Mesenchymal stem cell (in vitro differentiated cells and primary cell): ENCODE results near the gene CENPC.
"Not testable (repeated sequence)": the region's sequence is repeated elsewhere in the genome, so short reads cannot be mapped to it uniquely, and the experiment has no call there.

ENCODE experiments used
- DNase-seq: peaks from one replicate; pipeline ENCODE4 v3.0.0-alpha.2; 2013
- H2AFZ ChIP-seq: one replicate; pipeline ENCODE4 v1.6.1; 2013; ENCODE audit warnings: low read depth, mild to moderate bottlenecking, control low read depth, inconsistent platforms, low read length, moderate library complexity
- H2AK5ac ChIP-seq: 2 replicates; pipeline ENCODE4 v1.6.1; 2013; ENCODE audit warnings: low read length, moderate library complexity, mild to moderate bottlenecking, inconsistent platforms; ENCODE audit not compliant: severe bottlenecking
- H2BK120ac ChIP-seq: one replicate; pipeline ENCODE4 v1.6.1; 2013; ENCODE audit warnings: low read depth, mild to moderate bottlenecking, inconsistent platforms, low read length, moderate library complexity
- H2BK12ac ChIP-seq, 2 experiments: one replicate each; pipeline ENCODE4 v1.6.1; 2013; ENCODE audit warnings: inconsistent platforms in 2 of 2, low read length in 2 of 2, mild to moderate bottlenecking in 2 of 2, moderate library complexity in 2 of 2, control low read depth in 1 of 2
- H2BK15ac ChIP-seq: one replicate; pipeline ENCODE4 v1.6.1; 2013; ENCODE audit warnings: mild to moderate bottlenecking, low read depth, inconsistent platforms; ENCODE audit not compliant: poor library complexity, severe bottlenecking
- H2BK5ac ChIP-seq: 2 replicates; pipeline ENCODE4 v1.6.1; 2013; ENCODE audit warnings: low read depth, mild to moderate bottlenecking, low read length, control low read depth, inconsistent platforms; ENCODE audit not compliant: poor library complexity, severe bottlenecking
- H3K14ac ChIP-seq, 2 experiments: one replicate each; pipeline ENCODE4 v1.6.1; 2013; ENCODE audit warnings: inconsistent platforms in 2 of 2, low read length in 2 of 2, control low read depth in 1 of 2, mild to moderate bottlenecking in 1 of 2, moderate library complexity in 1 of 2
- H3K18ac ChIP-seq, 2 experiments: one replicate each; pipeline ENCODE4 v1.6.1; 2013; ENCODE audit warnings: inconsistent platforms in 2 of 2, low read length in 2 of 2, control low read depth in 1 of 2, low read depth in 1 of 2, mild to moderate bottlenecking in 1 of 2
- H3K23ac ChIP-seq, 2 experiments: one replicate each; pipeline ENCODE4 v1.6.1; 2013; ENCODE audit warnings: inconsistent platforms in 2 of 2, low read length in 2 of 2, mild to moderate bottlenecking in 2 of 2, moderate library complexity in 2 of 2, control low read depth in 1 of 2
- H3K27ac ChIP-seq: 2 replicates; pipeline ENCODE4 v1.5.1; 2013; ENCODE audit warnings: mild to moderate bottlenecking, moderate library complexity, low read length, control low read depth, inconsistent platforms; ENCODE audit not compliant: poor library complexity, severe bottlenecking
- H3K27me3 ChIP-seq, 2 experiments: 2 replicates each; pipeline versions ENCODE4 v1.6.1 to v1.7.0; 2013; ENCODE audit warnings: low read length in 2 of 2, mild to moderate bottlenecking in 2 of 2, moderate library complexity in 2 of 2, control low read depth in 1 of 2, inconsistent platforms in 1 of 2; ENCODE audit not compliant: control insufficient read depth in 1 of 2, insufficient read depth in 1 of 2
- H3K36me3 ChIP-seq, 2 experiments: 2 replicates each; pipeline versions ENCODE4 v1.6.1 to v1.7.0; 2013; ENCODE audit warnings: low read length in 2 of 2, control low read depth in 1 of 2, inconsistent platforms in 1 of 2, low read depth in 1 of 2, mild to moderate bottlenecking in 1 of 2; ENCODE audit not compliant: insufficient read depth in 2 of 2, control insufficient read depth in 1 of 2
- H3K4ac ChIP-seq, 2 experiments: one replicate each; pipeline ENCODE4 v1.6.1; 2013; ENCODE audit warnings: inconsistent platforms in 2 of 2, low read length in 2 of 2, mild to moderate bottlenecking in 2 of 2, moderate library complexity in 2 of 2, control low read depth in 1 of 2, low read depth in 1 of 2
- H3K4me1 ChIP-seq: 2 replicates; pipeline ENCODE4 v1.6.1; 2013; ENCODE audit warnings: low read depth, low read length, control low read depth; ENCODE audit not compliant: control insufficient read depth, insufficient read depth
- H3K4me2 ChIP-seq: 2 replicates; pipeline ENCODE4 v1.6.1; 2013; ENCODE audit warnings: low read length, mild to moderate bottlenecking, inconsistent platforms; ENCODE audit not compliant: poor library complexity, severe bottlenecking
- H3K4me3 ChIP-seq, 2 experiments: 2 replicates each; pipeline versions ENCODE4 v1.5.1 to v1.7.0; 2013; ENCODE audit warnings: low read length in 2 of 2, mild to moderate bottlenecking in 2 of 2, control low read depth in 1 of 2, low read depth in 1 of 2; ENCODE audit not compliant: insufficient read depth in 1 of 2
- H3K79me1 ChIP-seq: replicated peaks from 2 replicates; pipeline ENCODE4 v1.6.1; 2013; ENCODE audit warnings: mild to moderate bottlenecking, control low read depth, low read length, inconsistent platforms; ENCODE audit not compliant: poor library complexity, severe bottlenecking
- H3K9ac ChIP-seq: 2 replicates; pipeline ENCODE4 v1.7.0; 2013; ENCODE audit warnings: mild to moderate bottlenecking, low read length, moderate library complexity
- H3K9me3 ChIP-seq: 2 replicates; pipeline ENCODE4 v1.7.0; 2013; ENCODE audit warnings: mild to moderate bottlenecking, low read length; ENCODE audit not compliant: control insufficient read depth
- H4K8ac ChIP-seq: one replicate; pipeline ENCODE4 v1.6.1; 2013; ENCODE audit warnings: inconsistent platforms, mild to moderate bottlenecking, low read length, moderate library complexity
- H4K91ac ChIP-seq: one replicate; pipeline ENCODE4 v1.6.1; 2013; ENCODE audit warnings: mild to moderate bottlenecking, low read length, inconsistent platforms
- WGBS: methylation state at CpG from one replicate; pipeline ENCODE4 v1.1.7; 2013; ENCODE audit warnings: mixed read lengths; 5-methylcytosine and 5-hydroxymethylcytosine counted together

CENPC gene

DNA sequence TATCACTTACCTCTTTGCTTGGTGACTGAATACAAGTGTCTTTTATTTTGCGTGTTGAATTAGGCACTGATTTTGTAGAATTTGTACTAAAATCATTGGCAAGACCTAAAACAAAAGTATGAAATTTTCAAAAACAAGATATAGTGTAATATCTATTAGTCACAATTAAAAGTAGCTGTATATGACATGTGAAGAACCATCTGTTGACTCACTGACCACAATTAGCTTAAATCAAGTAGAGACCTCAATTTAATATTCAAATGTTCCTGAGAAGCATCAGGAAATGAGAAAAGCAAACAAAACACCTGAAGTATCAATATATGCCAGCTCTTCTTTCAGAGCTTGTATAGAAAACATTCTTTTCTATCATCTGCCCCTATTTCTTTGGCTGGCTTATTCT is 5.5 kb downstream of the CENPC start:
- WGBS: no CpG with 5 or more reads among the region's 1 CpG
- Histone ChIP-seq H4K8ac (no peak overlapping the region), H2AFZ (no peak overlapping the region), H3K4ac (no peak overlapping the region), H2BK120ac (no peak overlapping the region), H3K4me1 (no peaks in the 10 kb centered on the region), H2BK5ac (no peak overlapping the region), H3K23ac (no peak overlapping the region), H2BK12ac (no peak overlapping the region), H3K9ac (no peak overlapping the region), H3K36me3 (peaks cover 7 to 74% of the 10 kb centered on the region in 2 experiments), H3K9me3 (no peaks in the 10 kb centered on the region), H3K4me3 (no peak overlapping the region), H3K4me2 (no peak overlapping the region), H3K27me3 (no peaks in the 10 kb centered on the region), H3K18ac (no peak overlapping the region), H2AK5ac (no peak overlapping the region), H3K14ac (no peak overlapping the region), H3K79me1 (peaks cover 9% of the 10 kb centered on the region), H4K91ac (no peak overlapping the region), H3K27ac (no peak overlapping the region), H2BK15ac (no peak overlapping the region)
- no peak for DNase-seq

DNA sequence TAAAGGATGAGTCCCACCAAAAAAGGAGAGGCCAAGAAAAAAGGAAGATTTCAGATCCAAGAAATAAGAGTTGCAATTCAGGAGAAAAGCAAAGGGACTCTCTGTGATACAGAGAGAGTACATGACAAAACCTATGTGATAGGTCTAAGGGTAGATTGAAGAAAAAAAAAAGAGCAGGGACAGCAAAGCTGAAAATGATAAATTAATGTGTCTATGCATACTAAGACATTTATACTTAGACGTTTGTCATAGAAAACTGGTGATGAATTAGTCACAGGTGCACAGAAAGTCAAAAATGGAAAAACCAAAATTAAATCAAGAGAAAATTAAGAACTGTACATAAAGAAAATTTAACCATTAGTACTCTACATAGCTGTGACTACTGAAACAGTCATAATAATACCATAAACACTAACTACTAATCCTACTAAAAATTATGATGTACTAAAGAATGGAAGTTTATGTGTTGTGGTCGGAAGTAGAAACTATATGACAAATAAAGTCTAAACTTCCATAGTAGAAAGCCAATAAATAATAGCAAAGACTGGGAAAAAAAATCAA is 9.9 kb downstream of the CENPC start:
- H3K4me3 ChIP-seq: no peak overlapping the region
- no peak overlapping the region for H2BK15ac ChIP-seq
- H3K27ac ChIP-seq: no peak overlapping the region
- H2AK5ac ChIP-seq: no peak overlapping the region
- H2AFZ ChIP-seq: no peak overlapping the region
- H2BK120ac ChIP-seq: no peak overlapping the region
- H3K36me3 ChIP-seq: peaks cover 16 to 85% of the 10 kb centered on the region in 2 experiments
- H3K79me1 ChIP-seq: peaks cover 25% of the 10 kb centered on the region
- H4K91ac ChIP-seq: no peak overlapping the region
- no peaks in the 10 kb centered on the region for H3K4me1 ChIP-seq
- no peaks in the 10 kb centered on the region for H3K27me3 ChIP-seq
- H2BK5ac ChIP-seq: no peak overlapping the region
- DNase-seq: no peak
- H3K9me3 ChIP-seq: peaks cover 7% of the 10 kb centered on the region
- no peak overlapping the region for H3K9ac ChIP-seq
- no CpG with 5 or more reads among the region's 2 CpGs for WGBS
- H2BK12ac ChIP-seq: no peak overlapping the region
- no peak overlapping the region for H3K4me2 ChIP-seq
- H3K4ac ChIP-seq: no peak overlapping the region
- no peak overlapping the region for H3K23ac ChIP-seq
- H3K14ac ChIP-seq: no peak overlapping the region
- no peak overlapping the region for H4K8ac ChIP-seq
- no peak overlapping the region for H3K18ac ChIP-seq

DNA sequence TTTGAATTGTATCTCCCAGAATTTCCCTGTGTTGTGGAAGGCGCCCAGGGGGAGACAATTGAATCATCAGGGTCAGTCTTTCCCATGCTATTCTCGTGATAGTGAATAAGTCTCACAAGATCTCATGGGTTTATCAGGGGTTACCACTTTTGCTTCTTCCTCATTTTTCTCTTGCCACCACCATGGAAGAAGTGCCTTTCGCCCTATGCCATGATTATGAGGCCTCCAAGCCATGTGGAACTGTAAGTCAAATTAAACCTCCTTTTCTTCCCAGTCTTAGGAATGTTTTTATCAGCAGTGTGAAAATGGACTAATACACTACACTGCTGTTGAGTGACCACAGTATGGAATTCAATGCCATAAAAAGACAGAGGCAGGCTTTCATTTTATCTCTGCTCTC is 12.2 kb downstream of the CENPC start:
- H3K4me3 ChIP-seq: no peak overlapping the region
- peaks cover 7% of the 10 kb centered on the region for H3K9me3 ChIP-seq
- H3K23ac ChIP-seq: no peak overlapping the region
- no peak overlapping the region for H2BK12ac ChIP-seq
- peaks cover 23% of the 10 kb centered on the region for H3K79me1 ChIP-seq
- no peak overlapping the region for H2AK5ac ChIP-seq
- no peak overlapping the region for H3K27ac ChIP-seq
- H2AFZ ChIP-seq: no peak overlapping the region
- no peak overlapping the region for H4K8ac ChIP-seq
- no peak for DNase-seq
- H3K9ac ChIP-seq: no peak overlapping the region
- 97% methylated on average over 2 of the region's 3 CpGs for WGBS
- H3K4me2 ChIP-seq: no peak overlapping the region
- no peak overlapping the region for H3K18ac ChIP-seq
- no peak overlapping the region for H2BK5ac ChIP-seq
- no peak overlapping the region for H2BK15ac ChIP-seq
- H3K36me3 ChIP-seq: peaks cover 19 to 85% of the 10 kb centered on the region in 2 experiments
- H4K91ac ChIP-seq: no peak overlapping the region
- H3K4ac ChIP-seq: no peak overlapping the region
- H3K27me3 ChIP-seq: no peaks in the 10 kb centered on the region
- H3K4me1 ChIP-seq: no peaks in the 10 kb centered on the region
- no peak overlapping the region for H2BK120ac ChIP-seq
- H3K14ac ChIP-seq: no peak overlapping the region

DNA sequence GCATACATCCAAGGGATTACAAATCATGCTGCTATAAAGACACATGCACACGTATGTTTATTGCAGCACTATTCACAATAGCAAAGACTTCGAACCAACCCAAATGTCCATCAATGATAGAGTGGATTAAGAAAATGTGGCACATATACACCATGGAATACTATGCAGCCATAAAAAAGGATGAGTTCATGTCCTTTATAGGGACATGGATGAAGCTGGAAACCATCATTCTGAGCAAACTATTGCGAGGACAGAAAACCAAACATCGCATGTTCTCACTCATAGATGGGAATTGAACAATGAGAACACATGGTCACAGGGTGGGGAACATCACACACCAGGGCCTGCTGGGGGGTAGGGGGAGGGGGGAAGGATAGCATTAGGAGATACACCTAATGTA is 12.9 kb downstream of the CENPC start:
- H3K4ac ChIP-seq, H4K8ac ChIP-seq, H3K4me2 ChIP-seq, H3K9ac ChIP-seq, H2BK5ac ChIP-seq, H3K27me3 ChIP-seq, H3K9me3 ChIP-seq, H3K27ac ChIP-seq, H2AK5ac ChIP-seq, DNase-seq, H4K91ac ChIP-seq, H2AFZ ChIP-seq, H3K4me1 ChIP-seq, H2BK15ac ChIP-seq, H2BK120ac ChIP-seq, H2BK12ac ChIP-seq, H3K4me3 ChIP-seq, H3K14ac ChIP-seq, H3K18ac ChIP-seq, H3K23ac ChIP-seq: not testable (repeated sequence)
- H3K79me1 ChIP-seq: peaks cover 23% of the 10 kb centered on the region
- 98% methylated on average over 2 of the region's 4 CpGs for WGBS
- H3K36me3 ChIP-seq: peaks cover 15 to 78% of the 10 kb centered on the region in 2 experiments
